ENCODE data around the gene KLHL18. TPM values are rescaled to one million over a fixed set of nuclear protein-coding genes. Genes with fewer than 3 reads are reported as not detected.

KLHL18 gene
- total RNA-seq (2012; rRNA removed) (38.9 and 76.2 TPM in 2 replicates), polyA plus RNA-seq (2012; rRNA removed) (29.1 and 40.0 TPM in 2 replicates), Bru-seq, nascent RNA (percentile 81 among the genes with signal in this experiment), BruChase-seq, experiment 1, labeled RNA remaining after a 6-hour chase (percentile 82 among the genes with signal in this experiment), BruChase-seq, experiment 2, labeled RNA remaining after a 2-hour chase (percentile 76 among the genes with signal in this experiment)
- polyA plus RNA-seq (2012; cell fraction: cytosol; rRNA removed), result 40.1 and 43.2 TPM in 2 replicates
- polyA plus RNA-seq (2012; cell fraction: nucleus; rRNA removed; ENCODE audit: low replicate concordance), result 33.9 and 40.9 TPM in 2 replicates
- long read RNA-seq, full-length matches to known transcripts, result 23 of 57 reads
- long read RNA-seq, partial matches to known transcripts, result 19 of 57 reads
- long read RNA-seq, other reads (novel, unspliced or antisense), result 15 of 57 reads

- H4K20me1 ChIP-seq (ENCODE audit: insufficient read depth, low read length), result peaks cover 10% of the 10 kb centered on the region
Observed at GRCh38 chr3:47282424-47283192, at the start of gene KLHL18, which contains the start of gene KIF9. Gene KLHL18 (plus strand): TSS chr3:47282944. CDS start chr3:47282966, 22 bp downstream. Gene KIF9 (minus strand): TSS chr3:47282799. CDS start chr3:47277374, 5,425 bp downstream.

More at GRCh38 chr3:47282424-47283192, at the start of gene KLHL18, which contains the start of gene KIF9:
- peak within 1 kb of the TSS; percentile 98 for H2BK120ac ChIP-seq (ENCODE audit: low read depth, low read length)
- TF ChIP-seq BHLHE40 (IDR thresholded peaks at IDR 0.05; ENCODE audit: low read depth, low read length) (no peak), RFX5 (IDR thresholded peaks at IDR 0.05; ENCODE audit: low read depth, low read length) (no peak), RCOR1 (IDR thresholded peaks at IDR 0.05; ENCODE audit: insufficient replicate concordance, low read length) (no peak), POLR2A (IDR thresholded peaks at IDR 0.05; ENCODE audit: low read depth, low read length) (peak; percentile 91), USF2 (IDR thresholded peaks at IDR 0.05; ENCODE audit: low read depth, low read length) (peak; percentile 59; the same call in 1 of the 2 replicates), MAZ (IDR thresholded peaks at IDR 0.05; ENCODE audit: borderline replicate concordance, low read depth, low read length) (peak; percentile 88), MXI1 (IDR thresholded peaks at IDR 0.05; ENCODE audit: borderline replicate concordance, low read depth, low read length) (peak; percentile 99), MAFK (IDR thresholded peaks at IDR 0.05; ENCODE audit: low read depth, low read length) (no peak), CTCF (conservative IDR thresholded peaks at IDR 0.05; ENCODE audit: low read depth, low read length) (no peak), RAD21 (IDR thresholded peaks at IDR 0.05; ENCODE audit: low read length) (no peak), NFE2L2 (IDR thresholded peaks at IDR 0.05; ENCODE audit: low read depth, low read length) (0 out of 2 replicates have a peak, but pooled peaks have one; percentile 2)
- peak within 1 kb of the TSS; percentile 90 for H2AK9ac ChIP-seq (replicated peaks; ENCODE audit: low read depth, low read length, poor library complexity)
- H3K9me1 ChIP-seq (ENCODE audit: insufficient read depth, low read length), result peaks cover 8% of the 10 kb centered on the region
- no peaks in the 10 kb centered on the region for H3K9me3 ChIP-seq (ENCODE audit: control insufficient read depth, insufficient read depth, low read length)
- POLR2A ChIA-PET (ENCODE audit: unreplicated experiment), result interaction anchor here (1.0 kb wide), 1 partner anchor 13 kb away, joined by 3 read pairs; no protein-coding TSS in a partner anchor
- peaks cover 4% of the 10 kb centered on the region; the same call in 1 of the 2 replicates for H3K4me1 ChIP-seq (ENCODE audit: control insufficient read depth, insufficient read depth, low read length)
- H3K14ac ChIP-seq (replicated peaks; ENCODE audit: low read depth, low read length), result peak within 1 kb of the TSS; percentile 99
- H3K36me3 ChIP-seq (ENCODE audit: control insufficient read depth, insufficient read depth, low read length), result peaks cover 2% of the 10 kb centered on the region; the same call in 1 of the 2 replicates
- H3K79me1 ChIP-seq (ENCODE audit: low read depth in 1 of 2, low read length in 2 of 2), result peaks cover 22 to 57% of the 10 kb centered on the region in 2 experiments; a peak in 3 of 4 replicates
- peak within 1 kb of the TSS; percentile 89 for H2BK5ac ChIP-seq (ENCODE audit: low read depth, low read length, poor library complexity, severe bottlenecking)
- peak within 1 kb of the TSS; percentile 94 for H3K27ac ChIP-seq (ENCODE audit: insufficient read depth, low read length)
- peak within 1 kb of the TSS; percentile 60 for H3K4me3 ChIP-seq (ENCODE audit: insufficient read depth, low read depth, low read length)
- peak within 1 kb of the TSS; percentile 97 for H3K4ac ChIP-seq (ENCODE audit: low read depth, low read length)
- H3K56ac ChIP-seq (ENCODE audit: extremely low read depth, insufficient read depth, low read length), result peak within 1 kb of the TSS; percentile 99
- H3K23ac ChIP-seq (ENCODE audit: low read depth, low read length), result peak within 1 kb of the TSS; percentile 98
- H4K8ac ChIP-seq (ENCODE audit: low read depth in 2 of 2, low read length in 2 of 2), result peak within 1 kb of the TSS; percentile 92 to 100
- peak within 1 kb of the TSS; percentile 72 for H2AK5ac ChIP-seq (ENCODE audit: low read depth, low read length)
- ATAC-seq (ENCODE audit: low read depth), result peak; percentile 97
- CTCF ChIA-PET, result no interaction called here
- H2BK15ac ChIP-seq (ENCODE audit: low read depth, low read length), result peak within 1 kb of the TSS; percentile 95
- H4K91ac ChIP-seq (ENCODE audit: insufficient read depth, low read depth, low read length), result peak within 1 kb of the TSS; percentile 99
- H3K4me2 ChIP-seq (ENCODE audit: low read depth, low read length), result peak within 1 kb of the TSS; percentile 98
- H2AFZ ChIP-seq (replicated peaks; ENCODE audit: low read length, poor library complexity), result peak within 1 kb of the TSS; percentile 95
- H3K27me3 ChIP-seq (ENCODE audit: control insufficient read depth, insufficient read depth, low read length), result no peaks in the 10 kb centered on the region
- BruUV-seq (replicated peaks), result no TSS peak
- WGBS, 2 experiments (ENCODE audit: extremely low coverage in 2 of 2, insufficient read length in 1 of 2), result 1% methylated on average over 55 of the region's 82 CpGs; no CpG with 5 or more reads in 1 of the 2 experiments
- peak within 1 kb of the TSS; percentile 96 for H3K18ac ChIP-seq (ENCODE audit: low read depth, low read length)
- in situ Hi-C loops (cut with MboI; ENCODE audit: low sequenced_read_pairs) (no loop called here), dilution Hi-C loops (cut with HindIII; ENCODE audit: low sequenced_read_pairs, unreplicated experiment) (no loop called here), intact Hi-C loops (cut with micrococcal nuclease) (loop anchor here (1.0 kb wide), 1 partner anchor 118 kb away; the partner anchor contains the start of gene SETD2)
- peak; percentile 93 for DNase-seq
- peak within 1 kb of the TSS; percentile 91 for H2BK20ac ChIP-seq (ENCODE audit: low read depth, low read length)
- H3K9ac ChIP-seq (ENCODE audit: low read depth, low read length), result peak within 1 kb of the TSS; percentile 96
- H4K5ac ChIP-seq (ENCODE audit: low read depth, low read length), result peak within 1 kb of the TSS; percentile 93

Data from IMR-90 (cell line).